AG04449 (cell line): Measurements from ENCODE around the gene ZBTB17.
"Not testable (repeated sequence)": the region's sequence is repeated elsewhere in the genome, so short reads cannot be mapped to it uniquely, and the experiment has no call there.

Source experiments
- CTCF ChIA-PET: fragments of 350-600 bp; formaldehyde crosslinking; extraction: SDS; loops from one replicate; lab custom pipeline; 2021; ENCODE audit warnings: antibody characterized with exemption; lab: Yijun Ruan, JAX
- POLR2A ChIA-PET: fragments of 400-600, 350-600 bp; formaldehyde crosslinking; extraction: SDS; loops from one replicate; lab custom pipeline; 2020; ENCODE audit warnings: antibody characterized with exemption, inconsistent platforms; lab: Yijun Ruan, JAX
- DNase-seq: peaks from one replicate; pipeline ENCODE4 v3.0.0-alpha.2; 2010; ENCODE audit warnings: low read depth, low spot score
- H3K4me3 ChIP-seq: 2 replicates; pipeline ENCODE4 v1.5.1; 2011; ENCODE audit warnings: low read depth, mild to moderate bottlenecking, control low read depth, low read length
- CTCF ChIP-seq: IDR thresholded peaks from one replicate; pipeline ENCODE4 v1.5.1; 2011; ENCODE audit warnings: mild to moderate bottlenecking, moderate library complexity, low read length, control low read depth, inconsistent platforms; ENCODE audit not compliant: insufficient read depth; ENCODE audit errors: missing control alignments

The ZBTB17 gene

GRCh38 chr1:15915991-15916390, 59.9 kb downstream of the ZBTB17 start:
- no peak overlapping the region for H3K4me3 ChIP-seq
- no peak for DNase-seq
- ChIA-PET CTCF (interaction anchor here (0.7 kb wide), 1 partner anchor 9 kb away, joined by 3 read pairs; no protein-coding TSS in a partner anchor), POLR2A (no interaction called here)
- TF ChIP-seq CTCF: no peak

GRCh38 chr1:15913607-15914006, 62.3 kb downstream of the ZBTB17 start:
- POLR2A ChIA-PET: interaction anchor here (0.5 kb wide), 1 partner anchor 30 kb away, joined by 7 read pairs; no protein-coding TSS in a partner anchor
- CTCF ChIA-PET: interaction anchor here (1.4 to 1.8 kb wide), 3 partner anchors 98 to 122 kb away, joined by 3 to 6 read pairs (median 4); no protein-coding TSS in a partner anchor

GRCh38 chr1:15911927-15912326, 64.0 kb downstream of the ZBTB17 start:
- no peak for TF ChIP-seq CTCF
- POLR2A ChIA-PET: no interaction called here
- H3K4me3 ChIP-seq: no peak overlapping the region
- no peak for DNase-seq
- CTCF ChIA-PET: interaction anchor here (0.7 to 1.7 kb wide), 3 partner anchors 15 to 120 kb away, joined by 3 to 4 read pairs (median 3); no protein-coding TSS in a partner anchor

More at GRCh38 chr1:15913607-15914006, 62.3 kb downstream of the ZBTB17 start:
- DNase-seq, H3K4me3 ChIP-seq: not testable (repeated sequence)

GRCh38 chr1:15911141-15911540, 64.8 kb downstream of the ZBTB17 start:
- no peak for DNase-seq
- CTCF ChIA-PET: interaction anchor here (1.2 to 1.7 kb wide), 3 partner anchors 14 to 119 kb away, joined by 3 to 5 read pairs (median 4); no protein-coding TSS in a partner anchor
- no peak overlapping the region for H3K4me3 ChIP-seq
- POLR2A ChIA-PET: no interaction called here
- TF ChIP-seq CTCF: no peak

GRCh38 chr1:15908597-15908996, 67.3 kb downstream of the ZBTB17 start:
- no peak for TF ChIP-seq CTCF
- no peak for DNase-seq
- ChIA-PET POLR2A (no interaction called here), CTCF (no interaction called here)
- H3K4me3 ChIP-seq: no peak overlapping the region

GRCh38 chr1:15902882-15903281, 73.0 kb downstream of the ZBTB17 start:
- H3K4me3 ChIP-seq: no peak overlapping the region
- no peak for TF ChIP-seq CTCF
- ChIA-PET POLR2A (no interaction called here), CTCF (interaction anchor here (1.0 kb wide), 2 partner anchors 88 to 111 kb away, joined by 3 to 4 read pairs; no protein-coding TSS in a partner anchor)
- no peak for DNase-seq
